ENCODE data around the gene SNX3.

Gene SNX3

DNA sequence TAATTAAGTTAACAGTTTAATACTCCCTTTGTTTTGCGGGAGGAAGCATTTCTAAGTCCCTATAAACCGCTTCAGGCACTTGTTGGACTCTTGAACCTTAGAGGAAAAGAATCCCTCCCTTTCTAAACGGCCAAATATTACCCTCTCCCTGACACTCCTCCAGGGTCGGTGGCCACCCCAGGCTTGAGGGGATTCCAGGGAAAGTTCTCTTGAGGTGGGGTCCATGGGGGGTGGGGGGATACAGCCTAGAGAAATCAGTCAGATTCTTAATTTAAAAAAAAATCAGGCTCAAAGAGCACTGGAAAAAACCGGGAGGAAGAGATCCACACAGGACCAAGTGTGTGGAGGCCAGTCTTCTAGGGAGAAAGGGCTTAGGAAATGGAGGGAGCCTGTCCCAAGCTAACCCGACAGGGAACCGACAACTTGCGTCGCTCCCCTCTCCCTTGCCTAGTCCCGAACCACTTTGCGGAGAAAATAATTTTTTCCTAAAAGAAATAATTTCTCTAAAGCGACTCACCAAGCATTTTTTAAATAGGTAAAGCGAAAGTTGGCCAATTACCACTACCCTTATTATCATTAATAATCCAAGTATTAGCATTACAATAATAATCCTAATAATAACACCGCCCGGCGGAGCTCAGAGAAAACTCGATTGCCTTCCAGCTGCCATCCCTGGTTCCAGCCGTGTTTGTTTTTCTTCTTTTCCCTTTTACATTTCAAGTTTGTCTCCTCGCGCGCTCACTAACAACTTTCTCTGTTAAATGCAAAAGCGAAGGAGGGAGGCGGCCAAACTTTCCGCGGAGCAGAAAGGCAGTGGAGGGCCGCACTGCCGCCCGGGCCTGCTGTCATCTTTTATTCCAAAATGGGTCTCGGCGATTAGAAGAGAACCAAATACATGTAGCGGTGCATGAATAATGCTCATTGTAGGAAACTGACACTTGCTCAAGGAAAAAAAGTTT lies 90.2 kb downstream of the SNX3 start:
- ATAC-seq, result no peak

DNA sequence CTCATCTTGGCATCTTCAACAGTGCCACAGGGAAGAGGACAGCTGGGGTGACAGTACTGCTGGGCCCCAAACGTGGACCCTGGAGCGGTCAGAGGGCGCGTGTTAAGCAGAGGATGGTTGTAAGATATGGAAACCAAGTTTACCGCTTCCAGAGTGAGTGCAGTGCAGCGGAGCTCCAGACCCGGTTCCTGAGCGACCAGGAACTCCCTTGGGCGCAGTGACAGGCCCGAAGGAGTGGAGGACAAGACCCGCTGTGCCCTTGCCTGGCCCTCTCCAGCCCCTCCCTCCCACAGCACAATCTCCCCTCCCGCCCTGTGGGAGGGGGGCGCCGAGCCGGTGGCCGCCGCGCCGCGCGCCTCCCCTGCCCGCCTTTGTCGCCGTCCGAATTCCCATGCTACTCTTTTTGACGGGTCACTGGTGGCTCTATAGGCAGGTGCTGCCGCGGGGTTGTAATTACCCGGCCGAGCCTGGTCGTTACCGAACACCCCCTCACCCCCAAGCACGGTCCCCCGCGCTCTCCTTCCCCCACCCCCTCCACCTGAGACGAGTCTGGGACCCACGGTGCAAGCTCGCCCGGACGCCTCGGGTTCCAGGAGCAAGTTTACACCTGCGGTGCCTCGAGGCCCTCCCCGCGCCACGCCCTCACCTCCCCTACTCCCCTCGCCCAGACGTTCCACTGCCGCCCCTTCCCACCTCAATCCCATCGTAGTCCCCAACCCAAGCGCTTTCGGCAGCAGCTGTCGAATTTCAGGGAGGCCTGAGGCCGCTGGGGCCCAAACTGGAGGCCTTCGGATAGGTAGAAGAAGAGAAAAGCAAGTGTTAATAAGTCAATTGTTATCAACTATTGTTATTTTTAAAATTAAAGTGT lies 91.1 kb downstream of the SNX3 start:
- ATAC-seq, result no peak

DNA sequence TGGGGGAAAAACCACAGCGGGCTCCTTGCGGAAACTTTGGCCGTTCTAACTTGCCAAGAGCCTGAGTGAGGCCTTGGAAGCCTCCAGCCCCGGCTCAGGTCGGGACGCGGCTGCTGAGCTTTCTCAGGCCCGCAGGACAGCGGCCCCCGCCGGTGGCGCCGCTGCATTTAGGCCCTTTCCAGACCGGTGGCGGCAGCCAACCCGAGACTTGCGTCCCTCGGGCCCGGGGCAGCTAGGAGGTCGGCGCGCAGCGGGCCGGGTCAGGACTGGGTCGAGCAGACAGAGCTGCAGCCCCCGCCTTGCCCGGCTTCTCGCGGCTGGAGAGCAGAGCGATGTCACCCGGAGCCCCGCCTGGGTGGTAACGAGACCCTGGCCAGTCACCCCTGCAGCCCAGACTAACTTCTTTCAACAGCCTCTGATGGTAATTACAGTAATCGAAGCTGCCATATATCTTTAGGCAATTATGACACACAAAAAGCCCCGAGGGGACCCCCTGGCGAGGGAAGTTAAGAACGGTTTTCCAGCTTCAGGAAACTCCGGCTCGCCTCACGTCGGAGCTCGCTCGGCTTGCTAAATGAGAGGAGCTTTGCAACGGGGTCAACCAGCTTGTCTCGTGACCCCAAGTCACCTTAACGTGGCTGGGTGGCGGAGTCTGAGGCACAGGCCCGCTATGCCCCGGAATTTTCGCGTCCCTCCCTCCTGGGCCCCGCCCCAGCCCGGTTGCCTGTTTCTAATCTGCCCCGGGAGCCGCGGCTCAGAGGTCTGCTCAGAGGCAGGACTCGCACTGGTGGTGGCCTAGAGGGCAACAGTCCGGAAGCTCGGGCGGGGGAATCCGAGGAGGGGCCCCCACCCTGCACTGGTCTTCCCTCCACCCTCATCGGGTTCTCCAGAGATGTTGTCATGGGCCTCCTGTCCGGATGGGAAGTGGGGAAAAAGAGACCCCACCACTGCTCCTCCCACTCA lies 92.1 kb downstream of the SNX3 start:
- ATAC-seq, result peak; percentile 34 to 35

DNA sequence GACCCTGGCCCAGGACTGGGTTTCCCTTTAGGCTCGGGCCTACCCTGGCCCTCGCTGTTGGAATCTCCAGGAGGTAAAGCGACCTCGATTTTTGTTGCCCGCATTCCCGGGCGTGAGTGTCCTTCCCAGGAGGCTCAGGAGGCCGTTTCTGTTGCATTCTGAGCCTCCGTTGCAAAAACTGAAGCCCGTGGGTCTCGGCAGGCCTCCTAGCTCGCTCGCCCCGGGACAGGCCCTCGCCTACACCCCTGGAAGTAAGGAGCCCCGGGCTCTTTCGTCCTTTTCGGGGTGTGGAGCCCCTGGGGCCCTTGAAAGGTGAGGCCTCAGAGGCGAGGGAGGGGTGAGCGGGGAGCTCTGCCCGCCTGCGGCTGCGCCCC lies 92.8 kb downstream of the SNX3 start:
- peak in 1 of 2 donors; percentile 11 for ATAC-seq

DNA sequence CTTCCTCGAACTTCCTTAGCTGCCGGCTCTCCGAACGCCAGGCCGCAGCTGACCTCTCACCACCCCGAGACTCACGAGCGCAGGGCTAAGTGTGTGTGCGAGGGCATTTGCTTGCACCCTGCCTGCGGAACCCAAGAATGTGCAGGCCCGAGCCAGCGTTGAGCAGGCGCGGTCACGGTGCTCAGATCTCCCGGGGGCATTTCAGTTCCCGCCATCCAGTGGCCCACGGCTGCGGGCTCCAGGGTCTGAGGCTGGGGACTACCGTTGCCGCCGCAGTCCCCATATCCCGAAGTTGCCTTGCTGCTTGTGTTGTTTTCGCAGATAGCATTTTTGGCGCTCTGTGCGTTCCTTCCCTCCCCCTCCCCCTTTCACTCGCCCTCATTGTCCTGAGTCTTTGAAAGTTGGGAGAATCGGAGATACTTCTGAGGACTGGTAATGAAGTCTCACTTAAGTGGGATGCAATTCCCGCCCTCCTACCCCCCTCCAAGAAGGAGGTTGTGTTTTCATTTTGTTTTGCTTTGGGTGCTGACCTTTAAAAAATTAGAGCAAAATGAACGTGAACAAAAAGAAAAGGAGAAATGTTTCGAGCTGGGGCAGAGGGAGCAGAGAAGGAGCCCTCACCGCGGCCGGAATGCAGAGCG lies 93.3 kb downstream of the SNX3 start:
- no peak for ATAC-seq

DNA sequence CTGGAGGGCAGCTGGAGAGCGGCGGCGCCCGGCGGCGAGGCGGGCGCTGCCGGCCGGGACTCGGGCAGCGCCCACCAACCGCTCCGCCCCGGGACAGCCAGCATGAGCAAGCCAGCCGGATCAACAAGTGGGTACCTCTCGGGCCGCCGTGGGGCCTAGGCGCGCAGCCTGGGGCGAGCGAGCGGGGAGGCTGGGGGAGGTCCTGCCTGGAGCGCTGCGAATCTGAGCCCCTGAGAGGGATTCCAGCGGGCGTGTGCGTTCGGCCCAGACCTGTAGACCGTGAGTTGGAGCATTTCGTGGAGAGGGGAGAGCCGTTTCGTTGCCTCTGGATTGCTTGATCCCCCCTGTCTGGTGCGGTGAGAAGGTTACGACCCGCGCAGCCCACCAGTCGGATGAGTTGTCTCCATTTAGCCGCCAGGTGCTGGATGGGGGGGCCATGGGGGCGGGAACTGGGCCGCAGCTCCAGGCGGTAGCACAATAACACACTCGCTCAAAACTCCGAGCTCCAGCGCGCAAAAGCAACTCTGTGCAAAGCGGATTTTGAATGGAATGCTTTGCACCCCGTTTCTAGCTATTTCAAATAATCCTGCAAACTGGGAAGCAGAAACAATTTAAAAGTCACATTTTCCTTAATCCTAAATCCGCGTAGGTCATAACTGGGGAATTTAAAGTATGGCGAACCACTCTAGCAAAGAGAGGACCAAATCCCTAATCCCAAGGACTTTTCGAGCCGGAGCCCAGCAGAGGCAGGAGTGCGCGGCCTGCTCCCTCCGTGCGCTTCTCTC lies 94.0 kb downstream of the SNX3 start:
- no peak for ATAC-seq

DNA sequence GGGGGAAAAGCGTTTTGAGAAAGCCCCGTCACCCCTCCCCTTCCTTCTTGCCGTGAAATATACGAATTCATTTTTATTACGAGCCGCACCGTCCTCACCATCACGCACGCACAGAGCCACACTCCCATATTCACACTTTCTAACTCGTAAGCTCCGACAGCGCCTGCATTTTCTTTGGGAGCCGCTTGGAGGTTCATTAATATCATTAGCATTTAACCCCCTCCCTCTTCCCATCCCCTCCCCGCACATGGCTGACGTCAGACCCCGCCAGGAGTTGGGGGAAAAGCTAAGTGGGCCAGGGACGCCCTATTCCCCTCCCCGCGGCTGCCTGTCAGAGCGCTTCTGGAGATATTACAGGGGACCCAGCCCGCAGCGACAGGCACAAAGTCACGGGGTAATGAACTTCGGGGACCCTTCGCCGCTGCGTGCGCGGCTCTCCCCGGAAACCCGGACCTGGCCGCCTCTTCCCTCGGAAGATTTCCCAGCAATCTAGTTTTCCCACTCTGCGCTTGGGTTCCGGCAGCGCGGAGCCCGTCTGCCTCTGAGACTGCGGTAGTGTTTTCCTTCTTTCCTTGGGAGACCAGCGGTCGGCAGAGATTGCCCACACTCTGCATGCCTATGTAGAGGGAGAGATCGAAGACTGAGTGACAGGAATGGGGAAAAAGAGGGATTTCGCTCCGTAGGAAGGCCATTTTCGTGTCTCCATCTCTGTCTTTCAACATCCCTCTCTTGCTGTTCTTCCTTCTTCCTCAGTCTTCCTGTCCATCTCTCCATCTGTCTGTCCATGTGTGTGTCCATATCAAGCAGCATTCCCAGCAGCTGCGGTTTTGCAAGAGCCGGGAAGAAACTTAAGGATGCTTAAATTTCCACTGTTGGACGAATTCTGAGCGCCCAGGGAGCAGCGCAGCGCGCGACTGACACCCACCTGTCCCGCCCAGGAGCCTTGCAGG lies 94.9 kb downstream of the SNX3 start, which contains the start of gene NR2E1:
Gene NR2E1 (plus strand): TSS at position 309 of the 950 bp plus-strand sequence. CDS start 744 bp downstream, outside the sequence.
- no peak for ATAC-seq

DNA sequence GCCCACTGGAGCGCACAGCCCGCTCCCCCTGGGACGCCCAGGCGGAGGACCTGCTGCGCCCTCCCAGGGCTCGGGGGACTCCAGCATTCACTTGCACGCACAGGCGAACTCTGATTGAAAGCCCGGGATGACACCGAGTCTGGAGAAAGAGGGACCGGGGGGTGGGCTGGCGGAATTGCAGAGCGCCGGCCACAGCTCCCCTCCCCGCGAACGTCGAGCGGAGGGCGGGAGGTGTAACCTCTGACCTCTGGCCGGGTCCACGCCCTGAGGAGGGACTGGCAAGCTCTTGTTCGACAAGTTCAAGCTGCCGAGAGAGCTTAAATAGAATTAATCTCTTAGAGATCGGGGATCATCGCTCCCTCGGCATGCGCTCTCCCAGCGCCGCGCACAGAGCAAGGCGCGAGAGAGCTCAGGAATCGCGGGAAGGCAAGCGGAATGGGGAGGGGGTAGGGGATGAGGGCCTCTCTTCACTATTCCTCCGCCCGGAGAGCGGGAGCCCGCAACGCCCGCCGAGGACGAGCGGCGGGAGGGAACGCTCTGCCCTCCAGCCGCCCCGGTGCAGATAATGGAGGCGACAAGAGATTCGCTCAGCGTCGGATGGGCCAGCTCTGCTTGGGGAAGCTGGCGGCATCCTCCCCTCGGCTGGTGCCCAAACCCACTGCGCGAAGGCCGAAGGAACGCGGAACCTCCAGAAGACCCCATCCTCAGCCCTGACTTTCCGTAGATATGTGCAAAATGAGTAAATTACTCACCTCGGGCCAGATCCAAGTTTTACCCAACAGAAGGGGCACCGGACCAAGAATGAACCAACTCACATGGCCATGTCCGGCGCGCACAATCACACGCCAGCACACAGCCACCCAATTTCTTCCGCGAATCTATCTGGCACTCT lies 95.8 kb downstream of the SNX3 start:
- no peak for ATAC-seq

DNA sequence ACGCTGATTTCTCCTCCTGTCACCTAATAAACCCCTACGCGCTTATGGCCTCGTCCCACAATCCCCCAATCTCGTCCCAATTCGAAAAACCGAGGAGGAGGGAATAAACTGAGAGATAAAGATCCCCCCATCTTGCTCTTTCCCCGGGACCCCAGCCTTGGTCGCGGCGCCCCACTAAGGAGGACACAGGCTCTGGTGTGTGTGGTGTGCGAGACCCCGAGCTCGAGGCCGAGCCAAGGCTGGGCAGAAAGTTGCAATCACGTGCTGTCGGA lies 96.4 kb downstream of the SNX3 start:
- ATAC-seq, result no peak

DNA sequence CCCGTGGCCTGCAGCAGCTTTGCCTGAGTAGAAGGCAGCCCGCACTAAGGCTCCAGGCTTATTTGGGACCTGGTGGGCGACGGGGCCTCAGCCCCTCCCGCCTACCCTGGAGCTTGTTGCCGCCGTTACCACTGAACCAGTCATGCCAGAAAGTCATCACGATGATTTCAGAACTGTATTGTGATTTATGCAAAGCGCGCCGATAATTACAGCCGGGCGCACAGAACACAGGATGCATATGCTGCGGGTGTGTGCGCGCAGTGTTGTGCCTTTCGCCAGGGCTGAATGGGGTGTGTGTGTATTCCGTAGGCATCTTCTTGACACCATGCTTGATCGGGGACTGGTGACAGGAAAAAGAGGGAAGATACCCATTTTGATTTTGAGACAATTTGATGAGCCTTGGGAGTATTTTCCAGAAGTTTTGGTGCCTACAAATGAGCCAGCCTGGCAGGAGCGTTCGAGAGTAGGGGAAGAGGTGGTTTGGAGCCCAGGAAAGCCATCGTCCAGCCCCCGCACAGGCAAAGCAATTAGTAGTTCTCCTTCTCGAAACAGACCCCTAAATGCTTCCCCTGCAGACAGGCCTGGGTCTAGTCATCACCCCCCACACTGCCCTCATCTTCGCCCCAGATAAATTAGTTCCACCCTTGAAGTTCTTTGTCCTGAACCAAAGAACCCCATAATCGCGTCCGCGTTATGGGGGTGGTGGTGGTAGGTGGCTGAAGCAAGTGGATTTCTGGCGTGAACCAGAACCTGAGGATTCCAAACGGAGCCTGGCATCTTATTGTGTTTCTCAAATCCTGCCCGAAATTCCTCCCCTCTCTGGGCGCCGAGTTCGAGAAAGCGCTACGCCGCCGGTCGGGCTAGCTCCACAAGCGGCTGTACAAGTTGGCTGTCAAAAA lies 96.9 kb downstream of the SNX3 start:
- no peak for ATAC-seq

DNA sequence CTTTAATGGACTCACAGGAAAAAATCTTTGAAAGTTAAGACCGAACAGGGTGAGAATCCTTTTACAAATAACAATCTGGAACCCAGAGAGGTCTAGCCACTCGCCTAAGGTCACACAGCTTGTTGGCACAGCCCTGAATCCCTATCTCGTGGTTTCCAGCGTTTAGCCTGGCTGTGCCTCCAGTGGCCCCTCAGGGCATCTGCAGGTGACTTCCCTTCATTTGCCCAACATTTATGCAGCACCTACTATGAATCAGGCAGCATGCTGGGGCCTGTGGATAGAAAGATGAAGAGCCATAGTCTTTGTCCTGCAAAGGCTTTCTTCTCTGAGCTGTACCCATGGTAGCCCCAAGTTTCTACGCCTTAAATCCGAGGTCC lies 97.6 kb downstream of the SNX3 start:
- ATAC-seq, result no peak

DNA sequence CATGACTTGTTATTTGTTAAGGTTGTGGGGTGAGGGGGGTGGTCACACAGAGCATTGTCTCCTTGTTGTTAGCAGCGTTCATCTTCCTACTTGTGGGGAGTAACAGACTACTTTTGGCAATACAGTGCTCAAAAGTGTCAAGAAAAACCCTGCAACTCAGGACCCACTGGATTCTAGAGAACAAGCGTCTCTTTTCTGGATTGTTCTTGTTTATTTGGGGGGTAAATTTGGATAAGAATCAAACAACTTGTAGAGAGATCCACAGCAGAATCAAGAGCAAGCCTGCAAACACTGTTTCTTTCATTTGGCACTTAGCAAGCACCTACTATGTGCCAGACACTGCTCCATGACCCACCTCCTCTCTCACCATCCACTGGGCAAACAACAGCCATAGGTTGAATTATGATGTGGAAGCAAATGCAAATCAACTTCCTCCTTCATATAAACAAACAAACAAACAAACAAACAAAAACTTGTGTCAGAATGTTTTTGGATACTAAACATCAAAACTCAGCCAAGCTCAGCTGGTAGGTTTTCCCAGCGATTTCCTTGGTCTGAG lies 99.0 kb downstream of the SNX3 start:
- ATAC-seq, result no peak
